Measurements from ENCODE around the gene TMPRSS9. TPM values are rescaled to one million over a fixed set of nuclear protein-coding genes. Genes with fewer than 3 reads are reported as not detected.

TMPRSS9 gene
- polyA plus RNA-seq, 1 donor (not counting 4 experiments of a cell fraction or from before 2014, with no cell fraction given): not detected

GRCh38 chr19:2460245-2460644 lies 100.2 kb downstream of the TMPRSS9 start:
- no peak for TF ChIP-seq EZH2 (IDR thresholded peaks at IDR 0.05; ENCODE audit: low read length)
- TF ChIP-seq, protein P1, sequence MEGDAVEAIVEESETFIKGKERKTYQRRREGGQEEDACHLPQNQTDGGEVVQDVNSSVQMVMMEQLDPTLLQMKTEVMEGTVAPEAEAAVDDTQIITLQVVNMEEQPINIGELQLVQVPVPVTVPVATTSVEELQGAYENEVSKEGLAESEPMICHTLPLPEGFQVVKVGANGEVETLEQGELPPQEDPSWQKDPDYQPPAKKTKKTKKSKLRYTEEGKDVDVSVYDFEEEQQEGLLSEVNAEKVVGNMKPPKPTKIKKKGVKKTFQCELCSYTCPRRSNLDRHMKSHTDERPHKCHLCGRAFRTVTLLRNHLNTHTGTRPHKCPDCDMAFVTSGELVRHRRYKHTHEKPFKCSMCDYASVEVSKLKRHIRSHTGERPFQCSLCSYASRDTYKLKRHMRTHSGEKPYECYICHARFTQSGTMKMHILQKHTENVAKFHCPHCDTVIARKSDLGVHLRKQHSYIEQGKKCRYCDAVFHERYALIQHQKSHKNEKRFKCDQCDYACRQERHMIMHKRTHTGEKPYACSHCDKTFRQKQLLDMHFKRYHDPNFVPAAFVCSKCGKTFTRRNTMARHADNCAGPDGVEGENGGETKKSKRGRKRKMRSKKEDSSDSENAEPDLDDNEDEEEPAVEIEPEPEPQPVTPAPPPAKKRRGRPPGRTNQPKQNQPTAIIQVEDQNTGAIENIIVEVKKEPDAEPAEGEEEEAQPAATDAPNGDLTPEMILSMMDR (optimal IDR thresholded peaks at IDR 0.05 in 1 of 3, IDR thresholded peaks at IDR 0.05 in 1 of 3, conservative IDR thresholded peaks at IDR 0.05 in 1 of 3; ENCODE audit: extremely low read depth in 1 of 3, insufficient read depth in 2 of 3, low read length in 3 of 3): no peak
- Histone ChIP-seq H3K27ac (ENCODE audit: control insufficient read depth, insufficient read depth, low read length) (no peak overlapping the region), H2AFZ (ENCODE audit: control insufficient read depth, low read length) (no peak overlapping the region), H3K4me1 (ENCODE audit: control insufficient read depth, extremely low read depth, insufficient read depth, low read length) (peaks cover 10% of the 10 kb centered on the region), H3K9me3 (ENCODE audit: control insufficient read depth, low read depth, low read length) (no peaks in the 10 kb centered on the region), H3K9me1 (ENCODE audit: control insufficient read depth, extremely low read depth, insufficient read depth, low read length) (no peaks in the 10 kb centered on the region), H3K27me3 (ENCODE audit: control insufficient read depth, extremely low read depth, insufficient read depth, low read length) (no peaks in the 10 kb centered on the region), H3K4me3 (ENCODE audit: control insufficient read depth in 2 of 3, extremely low read depth in 1 of 3, insufficient read depth in 2 of 3, low read depth in 1 of 3, low read length in 3 of 3) (no peak overlapping the region), H3K36me3 (ENCODE audit: control insufficient read depth in 2 of 2, extremely low read depth in 1 of 2, insufficient read depth in 2 of 2, low read length in 2 of 2) (no peaks in the 10 kb centered on the region), H3K4me2 (ENCODE audit: control insufficient read depth, extremely low read depth, insufficient read depth, low read depth, low read length) (no peak overlapping the region), H4K20me1 (ENCODE audit: control insufficient read depth, extremely low read depth, insufficient read depth, low read length) (peaks cover 3% of the 10 kb centered on the region), H3K79me2 (ENCODE audit: control insufficient read depth, insufficient read depth, low read length) (peaks cover 14% of the 10 kb centered on the region), H3K9ac (ENCODE audit: control insufficient read depth, extremely low read depth, insufficient read depth, low read length) (no peak overlapping the region)
- DNase-seq (ENCODE audit: low read depth, low spot score): no peak
- dilution Hi-C loops (cut with MboI; ENCODE audit: extremely low pct_ligation_motif_present, low sequenced_read_pairs): no loop called here
- no peak for FAIRE-seq

- Histone ChIP-seq H3K4me1 (ENCODE audit: control insufficient read depth, extremely low read depth, insufficient read depth, low read length) (peaks cover 4% of the 10 kb centered on the region), H3K27me3 (ENCODE audit: control insufficient read depth, extremely low read depth, insufficient read depth, low read length) (no peaks in the 10 kb centered on the region), H3K36me3 (ENCODE audit: control insufficient read depth in 2 of 2, extremely low read depth in 1 of 2, insufficient read depth in 2 of 2, low read length in 2 of 2) (no peaks in the 10 kb centered on the region), H3K9me1 (ENCODE audit: control insufficient read depth, extremely low read depth, insufficient read depth, low read length) (no peaks in the 10 kb centered on the region), H3K4me2 (ENCODE audit: control insufficient read depth, extremely low read depth, insufficient read depth, low read depth, low read length) (peak overlapping the region; percentile 83), H3K4me3 (ENCODE audit: control insufficient read depth in 2 of 3, extremely low read depth in 1 of 3, insufficient read depth in 2 of 3, low read depth in 1 of 3, low read length in 3 of 3) (peak overlapping the region; percentile 51 to 76 (median 75)), H2AFZ (ENCODE audit: control insufficient read depth, low read length) (peak overlapping the region; percentile 86), H3K27ac (ENCODE audit: control insufficient read depth, insufficient read depth, low read length) (peak overlapping the region; percentile 66), H4K20me1 (ENCODE audit: control insufficient read depth, extremely low read depth, insufficient read depth, low read length) (no peaks in the 10 kb centered on the region), H3K79me2 (ENCODE audit: control insufficient read depth, insufficient read depth, low read length) (no peaks in the 10 kb centered on the region), H3K9me3 (ENCODE audit: control insufficient read depth, low read depth, low read length) (no peaks in the 10 kb centered on the region), H3K9ac (ENCODE audit: control insufficient read depth, extremely low read depth, insufficient read depth, low read length) (peak overlapping the region; percentile 71)
- dilution Hi-C loops (cut with MboI; ENCODE audit: extremely low pct_ligation_motif_present, low sequenced_read_pairs): no loop called here
- no peak for TF ChIP-seq EZH2 (IDR thresholded peaks at IDR 0.05; ENCODE audit: low read length)
- TF ChIP-seq, protein P1 (optimal IDR thresholded peaks at IDR 0.05 in 1 of 3, IDR thresholded peaks at IDR 0.05 in 1 of 3, conservative IDR thresholded peaks at IDR 0.05 in 1 of 3; ENCODE audit: extremely low read depth in 1 of 3, insufficient read depth in 2 of 3, low read length in 3 of 3): peak in 2 of 3 experiments; percentile 14 to 34
- no peak for DNase-seq (ENCODE audit: low read depth, low spot score)
- no peak for FAIRE-seq
These were observed 101.9 kb downstream of the TMPRSS9 start for GRCh38 chr19:2461751-2462634.
